MM.1S (cell line): ENCODE results near the gene OOSP2.
"Not testable (repeated sequence)": the region's sequence is repeated elsewhere in the genome, so short reads cannot be mapped to it uniquely, and the experiment has no call there.

Experiments
- DNase-seq: peaks from one replicate; pipeline ENCODE4 v3.0.0-alpha.2; 2015
- H2AFZ ChIP-seq: fragments of 300-600 bp; sonication (generic); 2 replicates; pipeline ENCODE4 v1.6.0; 2016; ENCODE audit warnings: antibody characterized with exemption, low read length
- H3F3A ChIP-seq: fragments of 300-600 bp; sonication (generic); 2 replicates; pipeline ENCODE4 v1.6.1; 2016; ENCODE audit warnings: mild to moderate bottlenecking, antibody characterized with exemption, low read length, moderate library complexity, mixed read lengths; ENCODE audit not compliant: insufficient read depth
- H3K27ac ChIP-seq: fragments of 300-600 bp; sonication (generic); 2 replicates; pipeline ENCODE4 v1.5.1; 2016; ENCODE audit warnings: mild to moderate bottlenecking, low read length
- H3K27me3 ChIP-seq: fragments of 300-600 bp; sonication (generic); replicated peaks from 2 replicates; pipeline ENCODE4 v1.6.0; 2016; ENCODE audit warnings: low read length; ENCODE audit not compliant: insufficient read depth
- H3K36me3 ChIP-seq: fragments of 300-600 bp; sonication (generic); replicated peaks from 2 replicates; pipeline ENCODE4 v1.6.1; 2016; ENCODE audit warnings: mild to moderate bottlenecking, low read length, mixed read lengths; ENCODE audit not compliant: insufficient read depth
- H3K4me1 ChIP-seq: fragments of 300-600 bp; sonication (generic); 2 replicates; pipeline ENCODE4 v1.6.1; 2016; ENCODE audit warnings: low read length, mixed read lengths
- H3K4me2 ChIP-seq: fragments of 300-600 bp; sonication (generic); 2 replicates; pipeline ENCODE4 v1.6.0; 2016; ENCODE audit warnings: low read depth, low read length
- H3K4me3 ChIP-seq: fragments of 300-600 bp; sonication (generic); 2 replicates; pipeline ENCODE4 v1.5.1; 2016; ENCODE audit warnings: low read length, mixed read lengths
- H3K79me2 ChIP-seq: fragments of 300-600 bp; sonication (generic); 2 replicates; pipeline ENCODE4 v1.6.1; 2016; ENCODE audit warnings: mixed run types, low read length, mixed read lengths
- H3K9ac ChIP-seq: fragments of 300-600 bp; sonication (generic); 2 replicates; pipeline ENCODE4 v1.6.1; 2016; ENCODE audit warnings: low read length, mixed read lengths
- H3K9me2 ChIP-seq: fragments of 300-600 bp; sonication (generic); replicated peaks from 2 replicates; pipeline ENCODE4 v1.6.1; 2016; ENCODE audit warnings: mild to moderate bottlenecking, low read length, mixed read lengths; ENCODE audit not compliant: insufficient read depth
- H3K9me3 ChIP-seq: fragments of 300-600 bp; sonication (generic); replicated peaks from 2 replicates; pipeline ENCODE4 v1.6.1; 2016; ENCODE audit warnings: mild to moderate bottlenecking, low read length, mixed read lengths; ENCODE audit not compliant: insufficient read depth
- H4K20me1 ChIP-seq: fragments of 300-600 bp; sonication (generic); 2 replicates; pipeline ENCODE4 v1.6.1; 2016; ENCODE audit warnings: mild to moderate bottlenecking, low read length, moderate library complexity, mixed read lengths; ENCODE audit not compliant: insufficient read depth
- CTCF ChIP-seq: fragments of 300-600 bp; sonication (generic); IDR thresholded peaks from 2 replicates; pipeline ENCODE4 v1.5.1; 2016; ENCODE audit warnings: antibody characterized with exemption, low read length, mixed read lengths
- EZH2 ChIP-seq: fragments of 300-600 bp; sonication (generic); optimal IDR thresholded peaks from 2 replicates; pipeline ENCODE3; 2017; ENCODE audit warnings: low read depth, mild to moderate bottlenecking, antibody characterized with exemption, low read length, mixed read lengths
- EZH2phosphoT487 ChIP-seq: fragments of 300-600 bp; sonication (generic); IDR thresholded peaks from 2 replicates; pipeline ENCODE4 v1.6.1; 2018; ENCODE audit warnings: antibody characterized with exemption, low read length

OOSP2 gene

GRCh38 chr11:60064111-60064510, 23.9 kb downstream of the OOSP2 start:
- TF ChIP-seq EZH2, result no peak
- Histone ChIP-seq H3K4me3 (no peak overlapping the region), H3K27me3 (no peaks in the 10 kb centered on the region), H3F3A (no peaks in the 10 kb centered on the region), H3K9ac (no peak overlapping the region), H3K36me3 (no peaks in the 10 kb centered on the region), H3K4me1 (no peaks in the 10 kb centered on the region), H3K9me3 (no peaks in the 10 kb centered on the region), H4K20me1 (no peaks in the 10 kb centered on the region), H3K27ac (no peak overlapping the region), H3K79me2 (no peaks in the 10 kb centered on the region), H3K4me2 (no peak overlapping the region), H3K9me2 (no peaks in the 10 kb centered on the region), H2AFZ (no peak overlapping the region)
- DNase-seq, result no peak

GRCh38 chr11:60065801-60066200, 25.6 kb downstream of the OOSP2 start:
- H3K27me3 ChIP-seq, result no peaks in the 10 kb centered on the region
- no peak for DNase-seq

DNA sequence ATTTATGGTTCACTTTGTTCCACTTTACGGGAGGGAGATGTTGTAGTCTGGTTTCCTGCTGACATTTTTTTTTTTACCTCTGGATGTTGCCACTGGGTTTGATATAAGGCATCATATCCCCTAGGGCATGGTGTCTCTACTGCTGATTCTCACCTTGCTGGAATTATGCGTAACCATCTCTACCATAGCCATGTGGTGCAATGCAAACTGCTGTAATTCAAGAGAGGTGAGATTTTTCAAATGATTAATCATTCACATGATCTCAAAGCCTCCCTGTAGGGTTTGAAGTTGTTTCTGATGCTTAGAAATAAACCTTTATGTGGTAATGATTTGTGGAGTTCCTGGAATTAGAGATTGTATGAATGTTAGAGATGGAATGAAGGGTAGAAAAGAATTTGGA, 29.2 kb downstream of the OOSP2 start:
- Histone ChIP-seq H3K27ac (no peak overlapping the region), H2AFZ (no peak overlapping the region)

More at GRCh38 chr11:60065801-60066200, 25.6 kb downstream of the OOSP2 start:
- H3K4me3 ChIP-seq, result no peak overlapping the region
- H3K9ac ChIP-seq, result no peak overlapping the region
- no peaks in the 10 kb centered on the region for H3K4me1 ChIP-seq
- H3K9me3 ChIP-seq, result no peaks in the 10 kb centered on the region
- no peak overlapping the region for H3K4me2 ChIP-seq
- no peak overlapping the region for H3K27ac ChIP-seq
- no peaks in the 10 kb centered on the region for H3K79me2 ChIP-seq
- H2AFZ ChIP-seq, result no peak overlapping the region
- H4K20me1 ChIP-seq, result no peaks in the 10 kb centered on the region
- H3F3A ChIP-seq, result no peaks in the 10 kb centered on the region
- no peak for TF ChIP-seq EZH2
- TF ChIP-seq CTCF, result no peak
- no peak for TF ChIP-seq EZH2phosphoT487
- H3K9me2 ChIP-seq, result no peaks in the 10 kb centered on the region
- H3K36me3 ChIP-seq, result no peaks in the 10 kb centered on the region

DNA sequence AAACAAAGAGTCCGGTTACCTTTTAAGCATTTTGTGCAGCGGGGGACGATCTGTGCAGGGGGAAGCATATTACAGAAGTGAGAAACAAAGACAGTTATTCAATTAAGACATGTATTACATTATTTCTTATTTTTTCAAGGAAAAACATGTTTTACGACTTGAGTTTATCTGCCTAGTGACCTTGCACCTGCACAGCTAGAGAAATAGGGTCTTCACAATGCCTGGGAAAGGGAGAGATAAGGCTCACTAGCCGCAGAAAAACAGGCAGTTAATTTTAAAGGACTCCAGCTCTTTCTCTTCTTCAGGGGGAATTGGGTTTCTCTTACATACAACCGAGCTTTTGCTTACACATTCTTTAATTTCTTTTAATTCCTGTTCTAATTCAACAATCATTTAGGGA, 31.4 kb downstream of the OOSP2 start:
- not testable (repeated sequence) for H3K27ac ChIP-seq, DNase-seq

More for the DNA sequence above, 29.2 kb downstream of the OOSP2 start:
- H3K4me3 ChIP-seq, result no peak overlapping the region
- H3K4me1 ChIP-seq, result no peaks in the 10 kb centered on the region
- H3F3A ChIP-seq, result no peaks in the 10 kb centered on the region
- H3K9me3 ChIP-seq, result no peaks in the 10 kb centered on the region
- no peak for DNase-seq
- no peak overlapping the region for H3K9ac ChIP-seq
- no peaks in the 10 kb centered on the region for H4K20me1 ChIP-seq
- H3K9me2 ChIP-seq, result no peaks in the 10 kb centered on the region
- H3K27me3 ChIP-seq, result no peaks in the 10 kb centered on the region
- no peak overlapping the region for H3K4me2 ChIP-seq
- H3K36me3 ChIP-seq, result no peaks in the 10 kb centered on the region
- TF ChIP-seq EZH2 (no peak), CTCF (no peak), EZH2phosphoT487 (no peak)
- H3K79me2 ChIP-seq, result no peaks in the 10 kb centered on the region

More for the DNA sequence above, 31.4 kb downstream of the OOSP2 start:
- H3K36me3 ChIP-seq, H3K4me3 ChIP-seq, H3K9me3 ChIP-seq, H3K9ac ChIP-seq, H3F3A ChIP-seq, H3K27me3 ChIP-seq, H3K4me2 ChIP-seq, H3K79me2 ChIP-seq, H3K9me2 ChIP-seq, H4K20me1 ChIP-seq, H2AFZ ChIP-seq, H3K4me1 ChIP-seq: not testable (repeated sequence)
